Lung (tissue), 10 donors: ENCODE measurements around the gene SLC25A53. TPM values are rescaled to one million over a fixed set of nuclear protein-coding genes. Genes with fewer than 3 reads are reported as not detected.
"Not testable (repeated sequence)": the region's sequence is repeated elsewhere in the genome, so short reads cannot be mapped to it uniquely, and the experiment has no call there.

Source experiments
- ATAC-seq: fragments of 200-7000 bp; cut with Tn5 transposase; one replicate; pipeline ENCODE4 v1.9.1; 2020; ENCODE audit warnings: moderate number of reproducible peaks; ENCODE audit not compliant: insufficient read depth, low FRiP score
- DNase-seq, 3 donors: peaks; one replicate each; pipeline ENCODE4 v3.0.0-alpha.2; 2013 to 2017
- H3K27ac ChIP-seq, 2 donors: one replicate each; pipeline ENCODE4 v1.5.1; 2013; ENCODE audit warnings: mild to moderate bottlenecking in 2 of 2, moderate library complexity in 2 of 2, control low read depth in 1 of 2, inconsistent platforms in 1 of 2, low read depth in 1 of 2, low read length in 1 of 2
- H3K27me3 ChIP-seq, 3 donors: one replicate each; pipeline ENCODE4 v1.5.1; 2013; ENCODE audit warnings: low read length in 2 of 3; ENCODE audit not compliant: control insufficient read depth in 3 of 3, insufficient read depth in 3 of 3
- H3K36me3 ChIP-seq, 4 donors: one replicate each; pipeline ENCODE4 v1.5.1; 2013; ENCODE audit warnings: low read length in 4 of 4, mild to moderate bottlenecking in 1 of 4, moderate library complexity in 1 of 4; ENCODE audit not compliant: control insufficient read depth in 4 of 4, insufficient read depth in 4 of 4
- H3K4me1 ChIP-seq, 5 donors: one replicate each; pipeline ENCODE4 v1.5.1; 2013; ENCODE audit warnings: low read length in 5 of 5, mild to moderate bottlenecking in 2 of 5, moderate library complexity in 1 of 5; ENCODE audit not compliant: control insufficient read depth in 5 of 5, insufficient read depth in 5 of 5
- H3K4me3 ChIP-seq: one replicate; pipeline ENCODE4 v1.5.1; 2013; ENCODE audit warnings: mild to moderate bottlenecking, control low read depth, moderate library complexity
- H3K9ac ChIP-seq, 2 donors: one replicate each; pipeline ENCODE4 v1.5.1; 2013; ENCODE audit warnings: low read length in 2 of 2, control low read depth in 1 of 2; ENCODE audit not compliant: insufficient read depth in 1 of 2
- H3K9me3 ChIP-seq, 4 donors: one replicate each; pipeline ENCODE4 v1.5.1; 2013; ENCODE audit warnings: low read length in 3 of 4, mild to moderate bottlenecking in 1 of 4, moderate library complexity in 1 of 4; ENCODE audit not compliant: control insufficient read depth in 4 of 4, insufficient read depth in 3 of 4
- WGBS, 2 donors: extraction: QIAGEN DNeasy Blood & Tissue Kit; methylation state at CpG; one replicate each; pipeline ENCODE4 v1.1.7; 2013; 5-methylcytosine and 5-hydroxymethylcytosine counted together
- polyA plus RNA-seq, 2 donors: library from polyadenylated mRNA; stranded (reverse); fragments of 200-250 nt; gene quantifications; one replicate each; pipeline ENCODE4 v1.2.1, GENCODE V29; 2013
- total RNA-seq, 2 donors: library from RNA; depleted of rRNA in 1 of 2; stranded (reverse); fragments of >200 nt in 1 of 2; gene quantifications; one replicate each; pipeline ENCODE4 v1.2.1, GENCODE V29; 2014 to 2021
- donor health status: Bipolar disorder and iron deficiency.
- donor health status: healthy.
- donor health status: DM: yes; HTN: yes; CAD: no.

Gene SLC25A53
- total and polyA plus RNA-seq, 4 donors = 4.8 to 29.4 (median 5.9) TPM

DNA sequence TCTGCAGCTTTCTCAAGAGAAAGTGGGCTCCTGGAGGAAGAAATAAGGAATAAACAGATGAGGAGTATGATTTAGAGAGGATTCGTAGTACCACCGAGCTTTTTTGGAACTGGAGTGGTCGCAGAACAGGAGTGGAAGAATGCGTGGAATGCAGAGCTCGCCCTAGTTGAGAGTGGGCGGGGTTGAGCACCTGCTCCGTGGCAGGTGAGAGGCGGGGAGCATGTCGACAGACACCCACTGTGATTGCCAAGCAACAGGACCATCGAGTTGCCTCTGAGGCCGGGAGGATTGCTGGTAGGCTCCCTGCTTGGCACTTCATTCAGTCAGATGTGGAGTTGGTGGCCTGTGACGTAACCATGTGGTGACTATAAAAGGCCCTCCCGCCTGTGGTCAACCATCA lies 101.9 kb downstream of the SLC25A53 start:
- H3K36me3 ChIP-seq, H3K9ac ChIP-seq, DNase-seq, H3K9me3 ChIP-seq, H3K4me1 ChIP-seq, H3K4me3 ChIP-seq, H3K27ac ChIP-seq, H3K27me3 ChIP-seq, ATAC-seq: not testable (repeated sequence)
- WGBS, 2 donors = no CpG with 5 or more reads among the region's 13 CpGs

Other genes starting within 250 kb of the SLC25A53 start
- gene TMSB15B, start 194.4 kb downstream of the SLC25A53 start, total RNA-seq = 1 to 10 TPM; 1.7 to 6.2 TPM
- gene TMSB15B, start 194.4 kb downstream of the SLC25A53 start, polyA plus RNA-seq = 1 to 10 TPM; 1.2 to 3.3 TPM
- not detected for gene H2BW1, start 143.3 kb downstream of the SLC25A53 start, total RNA-seq
- not detected for gene H2BW1, start 143.3 kb downstream of the SLC25A53 start, polyA plus RNA-seq
- not detected for gene H2BW2, start 117.1 kb downstream of the SLC25A53 start, total RNA-seq
- not detected for gene H2BW2, start 117.1 kb downstream of the SLC25A53 start, polyA plus RNA-seq
- gene TMSB15C, start 80.8 kb downstream of the SLC25A53 start, total RNA-seq = 10 to 100 TPM in 1 of 2 donors, under 1 TPM in 1; 0.86 to 12.3 TPM
- gene TMSB15C, start 80.8 kb downstream of the SLC25A53 start, polyA plus RNA-seq = under 1 TPM; 0.26 to 0.61 TPM
- gene ZCCHC18, start 44.5 kb downstream of the SLC25A53 start, total RNA-seq = 1 to 10 TPM in 1 of 2 donors, under 1 TPM in 1; 0.52 to 1.1 TPM
- under 1 TPM; 0.24 to 0.55 TPM for gene ZCCHC18, start 44.5 kb downstream of the SLC25A53 start, polyA plus RNA-seq
- gene FAM199X, start 9.4 kb upstream of the SLC25A53 start, total RNA-seq = 10 to 100 TPM; 15.1 to 30.5 TPM
- 1 to 10 TPM; 7.5 to 8.6 TPM for gene FAM199X, start 9.4 kb upstream of the SLC25A53 start, polyA plus RNA-seq
- gene ESX1, start 97.9 kb upstream of the SLC25A53 start, total RNA-seq = not detected
- not detected for gene ESX1, start 97.9 kb upstream of the SLC25A53 start, polyA plus RNA-seq